Adipocyte (in vitro differentiated cells): ENCODE measurements around the gene OTX1.
"Not testable (repeated sequence)": the region's sequence is repeated elsewhere in the genome, so short reads cannot be mapped to it uniquely, and the experiment has no call there.

ENCODE experiments used
- DNase-seq: peaks from one replicate; pipeline ENCODE4 v3.0.0-alpha.2; 2015; ENCODE audit warnings: low read depth
- H3K27me3 ChIP-seq: replicated peaks from 2 replicates; pipeline ENCODE4 v1.7.0; 2013; ENCODE audit warnings: mild to moderate bottlenecking, low read length, moderate library complexity; ENCODE audit not compliant: control insufficient read depth, insufficient read depth
- H3K36me3 ChIP-seq: 2 replicates; pipeline ENCODE4 v1.7.0; 2013; ENCODE audit warnings: low read length, mild to moderate bottlenecking, moderate library complexity; ENCODE audit not compliant: control insufficient read depth, insufficient read depth, severe bottlenecking
- H3K4me1 ChIP-seq: 2 replicates; pipeline ENCODE4 v1.7.0; 2013; ENCODE audit warnings: mild to moderate bottlenecking, low read length, moderate library complexity; ENCODE audit not compliant: control insufficient read depth, insufficient read depth
- H3K4me3 ChIP-seq: 2 replicates; pipeline ENCODE4 v1.7.0; 2013; ENCODE audit warnings: mild to moderate bottlenecking, low read length, moderate library complexity
- H3K9ac ChIP-seq: 2 replicates; pipeline ENCODE4 v1.7.0; 2013; ENCODE audit warnings: mild to moderate bottlenecking, low read length, moderate library complexity
- H3K9me3 ChIP-seq: 2 replicates; pipeline ENCODE4 v1.7.0; 2013; ENCODE audit warnings: mild to moderate bottlenecking, low read length, moderate library complexity; ENCODE audit not compliant: control insufficient read depth

The OTX1 gene

GRCh38 chr2:63050334-63051041 is at the start of gene OTX1:
Gene OTX1 (plus strand): TSS chr2:63050830. CDS start chr2:63052991, 2,161 bp downstream.
- H3K9ac ChIP-seq, result no peak within 1 kb of the TSS
- peaks cover 25% of the 10 kb centered on the region for H3K27me3 ChIP-seq
- H3K4me3 ChIP-seq, result peak within 1 kb of the TSS; percentile 85
- DNase-seq, result peak; percentile 66
- peaks cover 22% of the 10 kb centered on the region for H3K4me1 ChIP-seq
- H3K36me3 ChIP-seq, result peaks cover 25% of the 10 kb centered on the region
- H3K9me3 ChIP-seq, result no peaks in the 10 kb centered on the region

- DNase-seq, result no peak
- no peaks in the 10 kb centered on the region for H3K27me3 ChIP-seq
- peaks cover 84% of the 10 kb centered on the region for H3K36me3 ChIP-seq
- H3K9ac ChIP-seq, result no peak overlapping the region
- no peak overlapping the region for H3K4me3 ChIP-seq
- peaks cover 6% of the 10 kb centered on the region for H3K4me1 ChIP-seq
- H3K9me3 ChIP-seq, result no peaks in the 10 kb centered on the region
Measured at GRCh38 chr2:63001576-63001975, 49.1 kb upstream of the OTX1 start.

DNA sequence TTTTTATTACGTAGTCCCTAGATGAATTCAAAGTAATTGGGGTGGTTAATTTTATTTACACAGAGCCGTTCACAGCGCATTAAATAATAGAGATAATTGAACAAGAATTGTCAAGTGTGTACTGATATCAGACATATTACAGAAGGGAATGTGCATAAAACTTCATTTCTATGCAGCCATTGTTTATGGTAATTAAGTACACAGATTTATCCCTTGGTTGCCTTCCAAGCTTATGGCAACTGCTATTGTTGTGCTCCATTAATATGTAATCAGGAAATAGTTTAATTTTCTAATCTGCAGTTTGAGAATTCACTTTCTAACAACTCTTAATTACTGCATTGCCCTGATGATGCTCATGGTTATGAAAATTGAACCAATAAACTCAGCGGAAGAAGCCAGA is 47.3 kb upstream of the OTX1 start:
- H3K4me1 ChIP-seq, result peaks cover 6% of the 10 kb centered on the region
- no peak overlapping the region for H3K4me3 ChIP-seq
- peaks cover 81% of the 10 kb centered on the region for H3K36me3 ChIP-seq
- H3K9me3 ChIP-seq, result no peaks in the 10 kb centered on the region
- H3K9ac ChIP-seq, result no peak overlapping the region
- DNase-seq, result no peak
- H3K27me3 ChIP-seq, result no peaks in the 10 kb centered on the region

GRCh38 chr2:63007813-63008458 is 42.7 kb upstream of the OTX1 start:
- no peak overlapping the region for H3K4me3 ChIP-seq
- DNase-seq, result no peak
- no peak overlapping the region for H3K9ac ChIP-seq
- peaks cover 23% of the 10 kb centered on the region for H3K4me1 ChIP-seq
- no peaks in the 10 kb centered on the region for H3K27me3 ChIP-seq
- no peaks in the 10 kb centered on the region for H3K9me3 ChIP-seq
- peaks cover 78% of the 10 kb centered on the region for H3K36me3 ChIP-seq

DNA sequence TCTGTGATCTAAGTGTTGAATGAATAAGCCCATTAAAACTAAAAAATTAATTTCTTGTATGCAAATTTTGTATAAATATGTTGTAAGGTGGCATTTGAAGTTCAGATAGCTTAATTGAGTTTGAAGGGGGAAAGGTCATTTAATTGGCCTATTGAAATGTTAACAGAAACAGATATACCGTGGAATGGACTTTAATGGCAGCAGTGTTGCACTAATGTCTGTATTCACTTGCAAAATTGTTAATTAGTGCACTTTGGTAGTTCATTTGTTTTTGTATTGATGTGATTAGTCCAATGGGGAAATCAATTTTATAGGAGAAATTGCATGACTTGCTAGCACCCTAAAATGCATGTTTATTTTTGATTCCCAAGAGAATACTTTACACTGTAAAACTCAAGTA is 41.8 kb upstream of the OTX1 start:
- Histone ChIP-seq H3K36me3 (peaks cover 78% of the 10 kb centered on the region), H3K9ac (no peak overlapping the region), H3K9me3 (no peaks in the 10 kb centered on the region), H3K4me1 (peaks cover 24% of the 10 kb centered on the region), H3K27me3 (no peaks in the 10 kb centered on the region), H3K4me3 (no peak overlapping the region)
- no peak for DNase-seq

DNA sequence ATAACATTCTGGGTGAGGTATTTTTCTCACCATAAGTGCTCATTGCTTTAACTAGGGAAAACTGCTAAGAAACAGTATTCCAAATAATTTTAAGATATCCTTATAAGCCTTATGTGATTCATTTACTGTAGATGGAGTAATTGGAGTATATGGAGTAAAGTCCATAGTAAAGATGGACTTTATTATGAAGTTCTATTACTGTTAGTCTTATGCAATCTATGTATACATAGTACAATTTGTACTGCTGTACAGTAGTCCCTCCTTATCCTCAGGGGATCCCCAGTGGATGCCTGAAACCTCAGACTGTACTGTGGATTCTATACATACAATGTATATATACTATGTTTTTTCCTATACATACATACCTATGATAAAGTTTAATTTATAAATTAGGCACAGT is 41.1 kb upstream of the OTX1 start:
- DNase-seq, result peak; percentile 26
- peaks cover 78% of the 10 kb centered on the region for H3K36me3 ChIP-seq
- no peak overlapping the region for H3K9ac ChIP-seq
- no peaks in the 10 kb centered on the region for H3K27me3 ChIP-seq
- H3K4me3 ChIP-seq, result no peak overlapping the region
- H3K4me1 ChIP-seq, result peaks cover 24% of the 10 kb centered on the region
- no peaks in the 10 kb centered on the region for H3K9me3 ChIP-seq

- Histone ChIP-seq H3K9ac (no peak overlapping the region), H3K4me3 (no peak overlapping the region), H3K9me3 (no peaks in the 10 kb centered on the region), H3K36me3 (peaks cover 74% of the 10 kb centered on the region), H3K27me3 (no peaks in the 10 kb centered on the region), H3K4me1 (peaks cover 24% of the 10 kb centered on the region)
- no peak for DNase-seq
Measured at GRCh38 chr2:63012541-63012940, 38.1 kb upstream of the OTX1 start.

- no peak for DNase-seq
- Histone ChIP-seq H3K4me1 (peaks cover 24% of the 10 kb centered on the region), H3K27me3 (no peaks in the 10 kb centered on the region), H3K4me3 (no peak overlapping the region), H3K9ac (no peak overlapping the region), H3K36me3 (peaks cover 77% of the 10 kb centered on the region), H3K9me3 (no peaks in the 10 kb centered on the region)
Measured at GRCh38 chr2:63013438-63013837, 37.2 kb upstream of the OTX1 start.

- DNase-seq, result no peak
- no peaks in the 10 kb centered on the region for H3K9me3 ChIP-seq
- H3K9ac ChIP-seq, result no peak overlapping the region
- no peak overlapping the region for H3K4me3 ChIP-seq
- H3K36me3 ChIP-seq, result peaks cover 67% of the 10 kb centered on the region
- H3K4me1 ChIP-seq, result peaks cover 13% of the 10 kb centered on the region
- no peaks in the 10 kb centered on the region for H3K27me3 ChIP-seq
Measured at GRCh38 chr2:63015389-63015788, 35.2 kb upstream of the OTX1 start.

DNA sequence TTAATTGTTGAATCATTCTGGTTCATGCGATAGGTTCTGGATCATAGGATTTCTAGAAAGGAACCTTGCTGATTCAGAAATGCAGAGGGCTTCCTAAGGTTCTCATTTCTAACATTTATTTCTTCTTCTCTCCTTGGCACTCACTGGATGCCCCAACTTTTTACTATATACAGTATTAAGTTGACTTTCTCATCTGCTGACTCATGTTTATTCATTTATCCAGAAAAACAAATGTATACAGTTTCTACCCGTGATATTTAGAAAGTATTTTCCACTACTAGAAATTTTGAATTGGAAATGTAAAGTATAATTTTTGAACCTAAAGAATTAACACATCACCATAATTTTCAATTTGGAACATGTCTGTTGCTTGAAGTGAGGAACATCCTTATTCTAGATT is 32.2 kb upstream of the OTX1 start:
- H3K9ac ChIP-seq, result no peak overlapping the region
- no peaks in the 10 kb centered on the region for H3K9me3 ChIP-seq
- DNase-seq, result no peak
- no peaks in the 10 kb centered on the region for H3K4me1 ChIP-seq
- no peaks in the 10 kb centered on the region for H3K27me3 ChIP-seq
- peaks cover 73% of the 10 kb centered on the region for H3K36me3 ChIP-seq
- H3K4me3 ChIP-seq, result no peak overlapping the region

DNA sequence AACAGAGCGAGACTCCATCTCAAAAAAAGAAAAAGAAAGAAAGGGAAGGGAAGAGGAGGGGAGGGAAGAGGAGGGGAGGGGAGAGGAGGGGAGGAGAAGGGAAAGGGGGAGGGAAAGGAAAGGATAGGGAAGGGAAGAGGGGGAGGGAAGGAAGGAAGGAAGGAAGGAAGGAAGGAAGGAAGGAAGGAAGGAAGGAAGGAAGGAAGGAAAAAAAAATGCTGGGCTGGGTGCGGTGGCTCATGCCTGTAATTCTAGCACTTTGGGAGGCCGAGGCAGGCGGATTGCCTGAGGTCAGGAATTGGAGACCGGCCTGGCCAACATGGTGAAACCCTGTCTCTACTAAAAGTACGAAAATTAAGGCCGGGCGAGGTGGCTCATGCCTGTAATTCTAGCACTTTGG is 30.9 kb upstream of the OTX1 start:
- not testable (repeated sequence) for H3K4me3 ChIP-seq, H3K9ac ChIP-seq, DNase-seq, H3K4me1 ChIP-seq, H3K9me3 ChIP-seq, H3K27me3 ChIP-seq
- peaks cover 72% of the 10 kb centered on the region for H3K36me3 ChIP-seq
